Activated naive CD8-positive, alpha-beta T cell treated with anti-CD3 and anti-CD28 coated beads, Interleukin-2, amount 50 U/mL, for 24 hours (primary cell): ENCODE measurements around the gene SSBP3.

Source experiments
- ATAC-seq: fragments of 150-1000 bp; cut with Tn5 transposase; one replicate; pipeline ENCODE4 v1.10.0; 2021
- DNase-seq: peaks from one replicate; pipeline ENCODE4 v3.0.0; 2021
- H3K27ac Mint-ChIP-seq: one replicate; pipeline ENCODE4 v1.8.0; 2021; ENCODE audit warnings: mild to moderate bottlenecking, mixed read lengths
- H3K27me3 Mint-ChIP-seq: one replicate; pipeline ENCODE4 v1.8.0; 2021; ENCODE audit warnings: mixed read lengths
- H3K36me3 Mint-ChIP-seq: one replicate; pipeline ENCODE4 v1.8.0; 2021; ENCODE audit warnings: low read depth, mixed read lengths
- H3K4me1 Mint-ChIP-seq: one replicate; pipeline ENCODE4 v1.8.0; 2021; ENCODE audit warnings: mixed read lengths
- H3K4me3 Mint-ChIP-seq: one replicate; pipeline ENCODE4 v1.8.0; 2021; ENCODE audit warnings: mild to moderate bottlenecking, moderate library complexity, mixed read lengths
- H3K9me3 Mint-ChIP-seq: one replicate; pipeline ENCODE4 v1.8.0; 2021; ENCODE audit warnings: mixed read lengths

Gene SSBP3

GRCh38 chr1:54335755-54336108 lies 70.5 kb downstream of the SSBP3 start:
- H3K36me3 Mint-ChIP-seq = no peaks in the 10 kb centered on the region
- no peak overlapping the region for H3K4me3 Mint-ChIP-seq
- H3K4me1 Mint-ChIP-seq = peaks cover 21% of the 10 kb centered on the region
- no peak for DNase-seq
- no peaks in the 10 kb centered on the region for H3K27me3 Mint-ChIP-seq
- no peak for ATAC-seq
- no peak overlapping the region for H3K27ac Mint-ChIP-seq
- H3K9me3 Mint-ChIP-seq = no peaks in the 10 kb centered on the region

DNA sequence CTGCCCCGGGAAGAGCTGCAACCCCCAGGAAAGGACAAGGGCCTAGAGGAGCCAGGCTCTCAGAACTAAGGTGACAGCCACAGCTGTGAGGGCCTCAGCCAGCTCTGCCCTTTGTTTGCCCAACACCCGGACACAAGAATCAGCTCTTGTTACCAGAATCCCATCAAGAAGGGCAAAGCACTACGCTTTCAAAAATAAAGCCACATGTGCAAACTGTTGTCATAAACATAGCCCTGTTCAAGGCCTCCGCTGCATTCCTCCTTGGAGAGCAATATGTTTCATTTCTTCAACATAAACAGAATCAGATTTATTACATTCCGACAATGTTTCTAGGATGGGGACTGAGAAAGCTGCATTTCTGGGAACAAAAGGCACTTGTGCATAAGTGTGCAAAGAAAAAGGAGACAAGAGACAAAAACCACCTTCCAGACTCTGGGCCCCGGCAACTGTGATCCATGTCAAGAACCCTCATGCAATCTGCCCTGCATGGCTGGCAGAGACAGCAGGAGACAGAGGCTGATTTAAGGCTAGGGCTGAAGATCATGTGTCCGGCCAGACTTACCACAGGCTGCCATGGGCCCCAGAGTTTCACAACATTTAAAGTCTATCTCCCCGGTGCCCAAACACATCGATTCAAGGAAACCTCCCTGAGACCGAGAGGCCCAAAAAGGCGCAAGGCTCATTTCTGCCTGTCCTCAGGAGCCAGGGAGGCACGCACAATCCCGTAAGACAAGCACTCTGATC lies 71.0 kb downstream of the SSBP3 start:
- Mint-ChIP-seq H3K4me3 (no peak overlapping the region), H3K9me3 (no peaks in the 10 kb centered on the region), H3K4me1 (peaks cover 21% of the 10 kb centered on the region), H3K27me3 (no peaks in the 10 kb centered on the region), H3K27ac (no peak overlapping the region), H3K36me3 (no peaks in the 10 kb centered on the region)
- DNase-seq (no peak), ATAC-seq (no peak)

DNA sequence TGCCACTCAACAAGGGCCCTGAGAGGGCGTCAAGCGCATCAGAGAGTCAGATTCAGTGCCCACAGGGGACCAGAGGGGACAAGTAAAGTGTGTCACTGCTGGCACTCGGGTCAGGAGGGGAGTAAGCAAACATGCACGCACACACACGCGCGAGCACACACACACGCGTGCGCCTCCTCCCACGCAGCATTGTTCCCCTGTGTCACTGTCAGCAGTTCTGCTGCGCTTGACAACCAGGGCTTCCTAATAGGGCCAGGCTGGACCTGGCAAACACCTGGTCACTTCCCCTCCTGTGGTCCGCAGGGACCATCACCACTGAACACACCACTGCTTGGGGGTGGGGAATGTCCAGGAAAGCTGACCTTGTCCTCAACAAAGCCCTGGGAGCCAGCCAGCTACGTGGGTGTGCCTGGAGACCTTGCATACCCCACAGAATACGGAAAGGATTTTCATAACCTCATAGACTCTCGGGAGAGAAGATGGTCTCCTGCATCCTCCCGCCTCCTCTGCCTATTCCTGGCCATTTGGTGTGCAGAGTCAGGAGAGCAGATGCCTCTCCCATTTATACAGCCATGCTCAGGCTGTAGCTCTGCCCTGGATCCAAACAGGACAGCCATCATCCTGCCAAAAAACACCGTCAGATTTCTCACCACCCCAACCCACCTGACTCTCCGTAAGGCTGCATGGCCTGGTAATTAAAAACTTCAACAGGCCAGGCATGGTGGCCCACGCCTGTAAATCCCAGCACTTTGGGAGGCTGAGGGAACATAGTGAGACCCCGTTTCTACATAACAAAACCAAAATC lies 73.2 kb downstream of the SSBP3 start:
- H3K27ac Mint-ChIP-seq = no peak overlapping the region

GRCh38 chr1:54331843-54332463 lies 74.2 kb downstream of the SSBP3 start:
- Mint-ChIP-seq H3K9me3 (no peaks in the 10 kb centered on the region), H3K4me1 (peaks cover 21% of the 10 kb centered on the region), H3K27ac (no peak overlapping the region), H3K36me3 (no peaks in the 10 kb centered on the region), H3K27me3 (no peaks in the 10 kb centered on the region), H3K4me3 (no peak overlapping the region)
- DNase-seq (no peak), ATAC-seq (no peak)

More for the DNA sequence above, 73.2 kb downstream of the SSBP3 start:
- Mint-ChIP-seq H3K9me3 (no peaks in the 10 kb centered on the region), H3K27me3 (no peaks in the 10 kb centered on the region), H3K4me3 (no peak overlapping the region), H3K36me3 (no peaks in the 10 kb centered on the region), H3K4me1 (peaks cover 18% of the 10 kb centered on the region)
- ATAC-seq (no peak), DNase-seq (no peak)

DNA sequence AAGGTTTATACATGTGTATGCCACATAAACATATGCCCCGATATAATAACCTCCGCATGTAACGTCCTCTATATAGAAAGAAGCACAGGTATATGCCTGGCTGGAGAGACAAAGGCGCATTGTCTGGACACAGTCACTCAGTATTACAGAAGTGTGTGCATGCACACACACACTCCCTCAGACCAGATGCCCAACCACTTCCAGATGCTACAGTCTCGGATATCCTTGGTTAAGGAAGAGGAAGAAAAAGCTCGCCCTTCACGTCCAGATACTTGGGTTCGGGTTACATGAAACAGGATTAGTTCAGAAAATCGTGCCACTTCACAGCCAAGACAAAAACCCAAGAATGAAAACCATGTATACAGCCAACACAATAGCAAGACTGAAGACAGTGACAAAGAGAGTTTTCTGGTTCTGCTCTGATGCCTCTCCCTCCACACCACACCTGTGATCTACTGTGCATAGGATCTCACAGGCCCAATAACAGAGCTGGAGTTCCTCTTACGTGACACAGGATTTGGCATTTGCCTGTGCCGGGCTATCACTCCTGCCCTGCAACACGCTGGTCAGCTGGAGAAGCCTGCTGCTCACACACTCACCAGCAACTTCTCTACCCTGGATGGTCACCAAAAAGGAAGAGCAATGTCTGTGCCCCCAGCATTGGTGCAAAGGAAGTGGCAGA lies 75.0 kb downstream of the SSBP3 start:
- no peak for DNase-seq
- Mint-ChIP-seq H3K4me1 (peaks cover 21% of the 10 kb centered on the region), H3K4me3 (no peak overlapping the region)

GRCh38 chr1:54329312-54330003 lies 76.7 kb downstream of the SSBP3 start:
- ATAC-seq = no peak
- DNase-seq = no peak
- no peaks in the 10 kb centered on the region for H3K36me3 Mint-ChIP-seq
- H3K9me3 Mint-ChIP-seq = no peaks in the 10 kb centered on the region
- H3K27me3 Mint-ChIP-seq = no peaks in the 10 kb centered on the region
- no peak overlapping the region for H3K27ac Mint-ChIP-seq
- H3K4me1 Mint-ChIP-seq = peaks cover 21% of the 10 kb centered on the region
- no peak overlapping the region for H3K4me3 Mint-ChIP-seq

More for the DNA sequence above, 75.0 kb downstream of the SSBP3 start:
- no peak for ATAC-seq
- H3K36me3 Mint-ChIP-seq = no peaks in the 10 kb centered on the region
- H3K9me3 Mint-ChIP-seq = no peaks in the 10 kb centered on the region
- no peak overlapping the region for H3K27ac Mint-ChIP-seq
- H3K27me3 Mint-ChIP-seq = no peaks in the 10 kb centered on the region

DNA sequence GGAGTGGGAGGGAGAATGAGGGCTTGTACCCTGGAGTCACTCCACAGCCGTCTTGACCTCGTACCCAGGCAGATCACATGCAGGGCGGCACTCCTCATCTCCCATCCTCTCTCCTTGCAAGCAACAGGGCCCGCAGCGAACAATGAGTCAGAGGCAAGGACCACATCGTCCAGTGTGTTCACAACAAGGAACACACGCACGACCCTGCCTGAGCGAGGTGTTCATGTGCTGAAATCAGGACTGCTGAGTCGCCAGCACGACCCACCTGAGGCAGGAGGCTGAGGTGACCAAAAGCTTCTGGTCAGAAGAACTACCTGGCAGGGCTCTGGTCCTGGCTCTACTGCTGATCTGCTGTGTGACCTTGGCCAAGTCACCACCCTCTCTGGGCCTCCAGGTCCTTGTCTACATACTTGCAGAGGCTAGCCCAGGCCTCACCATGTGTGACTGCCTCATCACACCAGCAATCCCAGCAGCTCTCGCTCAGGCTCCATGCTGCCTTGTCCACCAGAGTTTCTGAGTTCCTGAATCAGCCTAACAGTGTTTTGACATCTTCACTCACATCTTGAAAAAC lies 78.0 kb downstream of the SSBP3 start:
- Mint-ChIP-seq H3K4me1 (peaks cover 22% of the 10 kb centered on the region), H3K4me3 (no peak overlapping the region), H3K27me3 (no peaks in the 10 kb centered on the region), H3K36me3 (no peaks in the 10 kb centered on the region), H3K9me3 (no peaks in the 10 kb centered on the region), H3K27ac (no peak overlapping the region)
- DNase-seq = no peak
- peak; percentile 14 for ATAC-seq

DNA sequence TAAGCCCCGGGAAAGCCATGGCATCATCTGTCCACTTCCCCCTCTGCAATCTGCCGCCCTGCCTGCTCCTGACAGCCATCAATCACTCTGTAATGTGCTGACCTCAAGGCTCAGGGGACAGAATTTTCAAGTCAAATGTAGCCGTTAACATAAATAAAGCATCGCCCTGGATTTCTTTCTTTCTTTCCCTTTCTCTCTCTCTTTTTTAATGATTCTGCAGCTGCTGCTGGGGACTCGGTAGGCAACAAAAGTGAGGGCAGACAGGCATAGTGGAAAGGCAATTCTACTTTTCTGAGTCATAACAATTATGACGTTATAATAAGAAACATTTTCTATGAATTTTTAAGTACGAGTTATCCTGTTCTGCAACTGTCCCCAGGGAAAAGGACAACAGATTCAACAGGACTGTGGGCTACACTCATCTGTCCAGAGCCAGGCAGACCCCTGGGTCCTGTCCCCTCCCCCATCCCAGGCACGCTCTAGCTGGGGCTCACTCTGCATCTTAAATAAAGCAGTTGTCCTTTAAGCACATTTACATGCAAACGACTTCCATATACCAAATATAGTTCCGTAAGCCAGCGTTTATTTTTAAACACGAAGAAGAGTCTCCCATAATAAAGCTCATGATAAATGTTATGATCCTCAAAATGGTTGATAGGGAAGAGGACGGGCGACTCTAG lies 78.7 kb downstream of the SSBP3 start:
- Mint-ChIP-seq H3K27me3 (no peaks in the 10 kb centered on the region), H3K27ac (no peak overlapping the region), H3K36me3 (no peaks in the 10 kb centered on the region), H3K4me3 (no peak overlapping the region), H3K4me1 (peaks cover 20% of the 10 kb centered on the region), H3K9me3 (no peaks in the 10 kb centered on the region)
- ATAC-seq = no peak
- DNase-seq = no peak

DNA sequence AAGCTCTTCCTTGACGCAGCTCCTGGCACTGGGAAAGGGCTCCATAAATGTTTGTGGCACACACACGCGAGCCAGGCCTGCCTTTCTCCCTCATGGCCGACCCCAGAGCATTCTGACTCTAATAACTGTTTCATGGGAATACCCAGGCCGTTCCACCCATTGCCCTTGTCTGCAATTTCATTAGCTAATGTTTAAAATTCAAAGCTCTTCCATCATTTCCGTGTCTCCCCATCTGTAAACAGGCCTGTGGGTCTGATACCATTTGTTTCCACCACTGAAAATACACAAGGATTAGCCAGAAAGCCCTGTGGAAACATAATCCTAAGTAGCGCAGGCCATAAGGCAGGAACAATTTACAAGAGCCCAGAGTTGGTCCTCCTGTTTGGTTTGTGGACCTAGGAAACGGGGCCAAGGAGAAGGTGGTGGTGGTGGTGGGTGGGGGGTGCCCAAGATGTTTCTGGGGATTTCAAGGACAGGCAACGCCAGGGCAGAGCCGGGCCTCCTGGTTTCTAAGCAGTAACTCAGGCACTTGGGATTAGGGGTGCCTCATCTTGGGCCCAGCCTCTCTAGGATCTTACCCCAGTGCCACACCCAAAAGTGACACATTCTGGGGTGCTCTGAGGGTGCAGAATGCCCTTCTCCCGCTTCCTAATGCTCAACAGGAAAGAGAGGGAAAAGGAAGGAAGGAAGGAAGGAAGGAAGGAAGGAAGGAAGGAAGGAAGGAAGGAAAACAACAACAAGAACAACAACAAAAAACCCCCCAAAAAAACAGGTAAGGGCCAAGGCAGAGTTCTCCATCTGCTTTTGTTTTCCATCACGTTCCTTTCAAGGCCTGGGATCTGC lies 79.4 kb downstream of the SSBP3 start:
- DNase-seq (no peak), ATAC-seq (no peak)
- Mint-ChIP-seq H3K36me3 (no peaks in the 10 kb centered on the region), H3K27ac (peak overlapping the region; percentile 16), H3K27me3 (no peaks in the 10 kb centered on the region), H3K4me1 (peaks cover 19% of the 10 kb centered on the region), H3K9me3 (no peaks in the 10 kb centered on the region), H3K4me3 (no peak overlapping the region)

DNA sequence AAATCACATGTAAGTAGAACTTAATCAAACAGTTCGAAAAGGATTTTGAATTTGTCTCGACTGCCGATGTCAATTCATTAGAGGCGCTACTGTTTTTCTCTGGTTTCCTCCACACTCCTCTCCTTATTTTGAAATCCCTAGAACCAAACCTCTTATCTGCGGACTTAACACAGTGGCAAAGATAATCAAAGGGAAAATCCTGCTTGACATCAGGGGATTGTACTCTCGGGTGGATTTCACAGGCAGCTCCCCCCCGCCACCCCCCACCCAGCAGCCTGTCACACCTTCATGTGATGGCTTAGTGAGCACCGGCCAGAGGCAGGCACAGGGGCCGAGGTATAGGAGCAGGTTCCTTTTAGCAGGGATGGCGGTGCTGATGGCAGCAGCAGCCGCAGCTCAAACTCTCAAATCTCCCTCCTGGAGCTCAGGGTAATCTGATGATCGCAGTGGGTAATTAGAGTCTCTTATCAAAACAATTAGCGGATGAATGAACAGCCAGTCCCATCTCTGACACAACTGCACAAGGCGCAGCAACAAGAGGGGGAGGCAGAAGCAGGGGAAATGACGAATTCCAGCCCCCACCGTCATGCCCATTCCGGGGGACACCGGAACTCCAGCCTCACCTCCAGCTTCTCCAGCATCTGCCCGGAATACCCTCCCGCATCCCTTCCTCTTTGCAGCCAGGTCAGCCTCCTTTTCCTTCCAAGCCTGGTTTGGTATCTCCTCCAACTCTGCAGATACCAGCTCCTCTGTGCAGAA lies 80.3 kb downstream of the SSBP3 start:
- Mint-ChIP-seq H3K4me1 (peaks cover 14% of the 10 kb centered on the region), H3K9me3 (no peaks in the 10 kb centered on the region), H3K27ac (peak overlapping the region; percentile 16), H3K27me3 (no peaks in the 10 kb centered on the region), H3K4me3 (no peak overlapping the region), H3K36me3 (no peaks in the 10 kb centered on the region)
- no peak for ATAC-seq
- DNase-seq = no peak

- Mint-ChIP-seq H3K9me3 (no peaks in the 10 kb centered on the region), H3K36me3 (no peaks in the 10 kb centered on the region), H3K27ac (no peak overlapping the region), H3K27me3 (no peaks in the 10 kb centered on the region), H3K4me3 (no peak overlapping the region), H3K4me1 (peaks cover 16% of the 10 kb centered on the region)
- DNase-seq (no peak), ATAC-seq (no peak)
Measured at GRCh38 chr1:54325284-54325683, 80.9 kb downstream of the SSBP3 start.
